ENCODE data around the gene BAD.
A peak's percentile ranks its signal among the peaks of the same experiment; 100 is the strongest.
"Not testable (repeated sequence)": the region's sequence is repeated elsewhere in the genome, so short reads cannot be mapped to it uniquely, and the experiment has no call there.

The BAD gene

DNA sequence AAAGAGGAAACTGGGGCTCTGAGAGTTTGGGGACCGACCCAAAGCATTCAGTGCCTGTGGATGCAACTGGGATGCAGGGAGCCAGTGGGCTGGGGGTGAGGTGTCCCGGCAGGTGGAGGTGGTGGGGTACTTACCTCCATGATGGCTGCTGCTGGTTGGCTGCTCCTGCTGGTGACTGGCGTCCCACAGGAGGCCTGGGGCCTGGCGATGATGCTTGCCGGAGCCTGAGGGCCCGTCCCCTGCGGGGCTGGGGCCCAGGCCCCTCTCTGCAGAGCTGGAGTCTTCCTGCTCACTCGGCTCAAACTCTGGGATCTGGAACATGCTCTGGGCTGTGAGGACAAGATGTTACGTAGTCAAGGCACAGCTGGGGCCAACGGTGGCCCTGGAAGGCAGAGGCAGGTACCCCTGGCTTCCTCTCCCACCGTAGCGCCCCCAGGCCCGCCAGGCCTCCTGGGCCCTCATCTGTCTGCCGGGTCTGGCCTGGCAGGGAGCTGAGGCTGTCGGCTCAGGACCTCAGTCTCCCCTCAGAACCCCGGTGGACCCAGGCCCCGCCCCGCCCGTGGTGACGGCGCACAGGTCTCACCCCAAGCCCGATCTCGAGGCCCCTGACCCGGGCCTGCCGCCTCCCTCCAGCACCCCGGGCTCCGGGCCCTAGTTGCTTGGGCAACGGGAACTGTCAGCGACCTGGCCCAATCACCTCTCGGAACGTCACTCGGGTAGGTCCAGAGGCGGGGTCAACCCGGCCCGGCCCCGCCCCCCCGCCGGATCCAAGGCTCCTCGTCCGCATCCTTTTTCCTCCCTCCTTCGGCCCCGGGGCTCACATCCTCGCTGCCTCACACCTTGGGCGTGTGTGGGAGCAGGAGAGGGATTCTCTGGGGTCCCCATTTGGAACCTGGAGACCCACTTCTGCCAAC lies at the start of gene BAD:
Gene BAD (minus strand): TSS at position 618 of the 914 bp plus-strand sequence. CDS start 297 bp downstream, at position 321.
- peak; percentile 93 for DNase-seq (ENCODE audit: low spot score)

DNA sequence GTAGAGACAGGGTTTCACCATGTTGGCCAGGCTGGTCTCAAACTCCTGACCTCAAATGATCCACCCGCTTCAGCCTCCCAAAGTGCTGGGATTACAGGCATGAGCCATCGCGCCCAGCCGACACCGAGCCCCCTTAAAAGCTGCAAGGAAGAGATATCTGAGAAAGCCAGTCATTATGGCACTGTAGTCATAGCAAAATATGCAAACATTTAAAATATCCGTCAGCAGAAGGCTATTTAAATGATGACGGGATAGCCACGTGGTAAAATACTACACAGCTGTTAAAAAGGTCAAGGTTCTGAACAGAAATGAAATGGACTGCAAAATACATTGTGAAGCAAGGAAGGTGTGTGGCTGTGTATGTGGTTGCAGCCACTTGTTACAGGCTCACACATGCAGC lies 49.1 kb upstream of the BAD start:
- DNase-seq (ENCODE audit: low spot score): no peak

DNA sequence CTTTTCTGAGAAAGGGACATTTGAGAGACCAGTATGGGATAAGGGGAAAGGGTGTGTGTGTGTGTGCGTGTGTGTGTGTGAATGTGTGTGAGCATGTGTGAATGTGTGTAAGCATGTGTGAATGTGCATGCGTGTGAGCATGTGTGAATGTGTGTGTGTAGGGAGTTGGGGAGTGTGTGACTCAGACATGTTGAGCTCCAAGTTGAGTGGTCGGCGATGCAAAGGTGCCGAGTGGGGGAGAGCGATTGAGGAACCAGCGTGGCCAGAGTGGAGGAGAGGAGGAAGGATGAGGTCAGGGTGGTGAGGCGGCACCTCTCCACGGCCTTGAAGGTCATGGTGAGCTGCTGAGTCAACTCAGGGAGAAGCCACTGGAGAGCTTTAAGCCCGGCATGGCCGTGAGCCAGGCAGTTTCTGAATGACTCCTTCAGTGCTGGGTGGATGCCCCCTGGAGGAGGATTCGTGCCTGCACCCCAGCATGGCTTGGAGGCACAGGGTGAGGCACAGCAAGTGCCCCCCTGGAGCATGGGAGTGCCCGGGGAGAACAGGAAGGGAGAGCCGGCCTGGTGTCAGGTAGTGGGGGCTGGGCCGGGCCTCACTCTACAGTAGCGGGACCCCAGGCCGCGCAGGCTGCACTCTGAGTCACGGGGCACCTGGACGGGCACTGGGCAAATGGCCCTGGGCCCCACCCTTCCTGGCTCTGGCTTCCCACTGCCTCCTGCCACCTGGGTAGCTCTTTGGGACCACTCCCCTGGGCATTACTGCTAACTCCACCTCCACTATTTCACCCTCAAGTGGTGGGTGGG lies 47.3 kb upstream of the BAD start:
- DNase-seq (ENCODE audit: low spot score): peak; percentile 67

- DNase-seq (ENCODE audit: low spot score): no peak
Observed at GRCh38 chr11:64330888-64331287, 46.4 kb upstream of the BAD start.

DNA sequence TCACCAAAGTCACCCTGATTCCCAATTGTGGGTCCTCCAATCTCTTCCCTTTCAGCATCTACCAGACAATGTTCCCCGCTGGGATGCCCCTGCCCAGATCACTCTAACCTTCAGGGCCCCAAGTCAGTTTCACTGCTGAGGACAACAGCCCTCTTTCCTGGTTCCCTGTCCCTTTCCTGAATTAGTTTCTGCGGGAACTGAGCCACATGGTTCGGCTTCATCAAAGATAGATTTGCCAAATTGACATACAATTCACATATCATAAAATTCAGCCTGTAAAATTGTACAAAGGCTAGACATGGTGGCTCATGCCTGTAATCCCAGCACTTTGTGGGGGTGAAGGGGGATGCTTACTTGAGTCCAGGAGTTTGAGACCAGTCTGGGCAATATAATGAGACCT lies 43.5 kb upstream of the BAD start:
- no peak for DNase-seq (ENCODE audit: low spot score)

GRCh38 chr11:64327375-64327774 lies 42.9 kb upstream of the BAD start:
- DNase-seq (ENCODE audit: low spot score): no peak

DNA sequence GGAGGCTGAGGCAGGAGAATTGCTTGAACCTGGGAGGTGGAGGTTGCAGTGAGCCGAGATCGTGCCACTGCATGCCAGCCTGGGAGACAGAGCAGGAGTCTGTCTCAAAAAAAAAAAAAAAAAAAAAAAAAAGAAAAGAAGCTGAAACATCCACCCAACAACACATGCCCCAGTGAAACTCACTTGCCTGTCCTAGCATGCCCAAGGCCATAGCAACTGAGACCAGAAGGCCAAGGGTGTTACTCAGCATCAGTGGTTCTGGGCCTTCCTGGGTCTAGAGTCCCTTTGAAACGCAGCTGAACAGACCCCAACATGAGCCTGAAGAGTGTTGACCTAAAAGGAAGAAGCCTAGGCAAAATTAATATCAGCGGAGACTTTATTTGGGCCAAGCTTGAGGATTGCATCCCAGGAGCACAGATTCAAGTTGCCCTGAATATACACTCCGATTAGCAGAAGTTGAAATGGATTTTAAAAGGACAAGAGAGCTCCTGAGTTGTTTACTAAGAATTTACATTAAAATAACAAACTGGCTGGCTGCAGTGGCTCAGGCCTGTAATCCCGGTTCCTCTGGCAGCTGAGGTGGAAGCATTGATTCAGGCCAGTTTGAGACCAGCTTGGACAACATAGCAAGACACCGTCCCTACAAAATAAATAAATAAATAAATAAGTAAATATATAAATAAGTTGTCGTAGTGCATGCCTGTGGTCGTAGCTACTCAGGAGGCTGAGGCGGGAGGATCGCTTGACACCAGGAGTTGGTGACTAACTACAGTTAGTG lies 40.4 kb upstream of the BAD start:
- DNase-seq (ENCODE audit: low spot score): no peak

DNA sequence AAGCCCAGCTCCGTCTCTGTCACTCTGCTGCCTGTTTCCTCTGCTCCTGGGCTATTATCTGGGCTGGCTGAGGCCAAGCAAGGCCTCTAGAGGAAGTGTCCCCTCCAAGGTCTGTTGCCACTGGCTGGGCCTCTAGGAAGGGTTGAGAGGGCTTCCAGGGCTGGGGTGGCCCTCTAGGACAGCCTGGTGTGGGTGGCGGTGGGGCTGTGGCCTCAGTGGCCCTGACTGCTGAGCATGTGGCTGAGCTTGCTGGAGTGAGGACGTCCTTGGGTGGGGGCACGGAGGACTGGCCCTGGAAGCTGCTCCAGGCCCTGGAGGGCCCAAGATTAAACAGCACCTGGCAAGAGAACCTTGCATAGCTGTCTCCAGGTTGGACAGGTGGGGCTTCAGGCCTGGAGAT lies 39.5 kb upstream of the BAD start:
- DNase-seq (ENCODE audit: low spot score): not testable (repeated sequence)

DNA sequence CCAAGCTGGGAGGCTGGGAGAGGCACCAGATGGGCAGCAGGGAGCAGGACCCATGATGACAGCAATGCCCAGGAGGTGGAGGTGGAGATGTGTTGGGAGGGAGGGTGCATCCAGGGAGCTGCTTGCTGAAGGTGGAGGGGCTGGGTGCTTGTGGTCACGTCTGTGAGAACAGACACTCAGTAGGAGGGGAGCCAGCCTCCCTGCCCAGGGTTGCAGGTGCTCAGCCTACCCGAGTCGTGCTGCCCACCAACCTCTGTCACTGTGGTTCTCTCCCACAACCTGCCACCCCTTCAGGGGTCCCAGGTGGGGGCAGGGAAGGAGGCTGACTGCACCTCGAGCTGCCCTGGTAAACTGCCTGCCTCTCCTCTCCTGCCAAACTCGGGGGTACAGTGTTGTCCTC lies 38.9 kb upstream of the BAD start:
- DNase-seq (ENCODE audit: low spot score): no peak

GRCh38 chr11:64322925-64323260 lies 38.4 kb upstream of the BAD start:
- no peak for DNase-seq (ENCODE audit: low spot score)

GRCh38 chr11:64321533-64321932 lies 37.1 kb upstream of the BAD start:
- no peak for DNase-seq (ENCODE audit: low spot score)

GRCh38 chr11:64321026-64321425 lies 36.6 kb upstream of the BAD start:
- no peak for DNase-seq (ENCODE audit: low spot score)

GRCh38 chr11:64320556-64320955 lies 36.1 kb upstream of the BAD start:
- no peak for DNase-seq (ENCODE audit: low spot score)

DNA sequence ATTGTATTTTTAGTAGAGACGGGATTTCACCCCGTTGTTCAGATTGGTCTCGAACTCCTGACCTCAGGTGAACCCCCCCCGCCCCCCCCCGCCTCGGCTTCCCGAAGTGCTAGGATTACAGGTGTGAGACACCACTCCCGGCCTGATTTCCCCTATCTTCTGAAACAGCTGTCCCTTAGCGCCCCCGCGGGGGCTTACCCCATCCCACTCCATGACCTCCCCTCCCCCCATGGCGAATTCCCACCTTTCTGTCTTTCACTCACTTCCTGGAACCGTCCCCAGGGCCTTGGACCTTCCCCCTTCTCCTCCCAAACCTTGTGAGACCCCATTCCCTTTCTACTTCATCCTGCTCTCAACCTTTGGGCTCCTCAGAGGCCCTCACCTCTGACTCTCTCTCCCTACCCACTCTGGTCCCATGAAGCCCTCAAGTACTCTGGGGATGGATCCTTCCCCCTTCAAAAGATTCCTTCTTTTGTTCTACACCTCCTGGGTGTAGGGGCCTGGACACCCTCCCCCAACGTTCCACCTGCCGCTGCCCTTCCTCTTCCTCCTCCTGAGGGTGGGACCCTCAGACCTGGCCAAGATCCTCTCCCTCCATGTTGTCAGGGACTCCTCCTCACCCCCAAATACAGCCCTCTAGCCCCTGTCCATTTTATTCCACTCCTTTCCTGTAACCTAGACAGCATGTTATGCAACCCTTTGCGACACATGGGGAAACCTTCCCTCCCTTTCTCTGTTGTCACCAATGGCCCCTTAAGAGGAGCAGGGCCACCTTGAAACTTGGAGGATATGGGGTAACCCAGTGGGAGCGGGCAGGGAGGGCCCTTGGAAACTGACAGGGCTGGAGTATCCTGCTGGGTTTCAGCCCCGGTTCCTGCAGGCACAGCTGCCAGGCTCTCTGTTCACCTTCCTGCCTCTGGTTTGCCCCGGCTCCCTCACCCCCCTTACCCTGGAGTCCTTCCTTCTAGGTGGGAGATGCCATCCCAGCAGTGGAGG lies 34.6 kb upstream of the BAD start:
- no peak for DNase-seq (ENCODE audit: low spot score)

DNA sequence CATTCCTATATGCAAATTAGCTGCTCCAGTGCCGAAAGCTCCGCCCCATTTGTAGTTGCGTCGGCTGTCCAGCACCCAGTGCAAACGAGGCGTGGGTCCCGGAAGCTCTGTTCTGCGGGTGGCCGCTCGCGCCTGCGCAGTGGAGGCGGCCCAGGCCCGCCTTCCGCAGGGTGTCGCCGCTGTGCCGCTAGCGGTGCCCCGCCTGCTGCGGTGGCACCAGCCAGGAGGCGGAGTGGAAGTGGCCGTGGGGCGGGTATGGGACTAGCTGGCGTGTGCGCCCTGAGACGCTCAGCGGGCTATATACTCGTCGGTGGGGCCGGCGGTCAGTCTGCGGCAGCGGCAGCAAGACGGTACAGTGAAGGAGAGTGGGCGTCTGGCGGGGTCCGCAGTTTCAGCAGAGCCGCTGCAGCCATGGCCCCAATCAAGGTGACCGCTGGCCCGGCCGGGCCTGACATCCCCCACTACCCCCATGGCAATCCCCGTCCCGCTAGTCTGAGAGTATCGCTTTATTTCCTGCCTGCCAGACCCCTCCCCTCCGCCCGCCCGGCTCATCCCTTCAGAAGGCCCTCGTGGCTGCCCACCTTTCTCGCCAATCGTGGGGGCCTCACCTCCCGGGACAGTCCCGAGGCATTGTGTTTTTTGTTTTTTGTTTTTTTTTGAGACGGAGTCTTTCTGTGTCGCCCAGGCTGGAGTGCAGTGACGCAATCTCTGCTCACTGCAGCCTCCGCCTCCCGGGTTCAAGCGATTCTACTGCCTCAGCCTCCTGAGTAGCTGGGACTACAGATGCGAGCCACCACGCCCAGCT lies 33.7 kb upstream of the BAD start, which contains the start of gene PRDX5:
Gene PRDX5 (plus strand): TSS at position 161 of the 805 bp plus-strand sequence. CDS start 95 bp downstream, at position 256.
- DNase-seq (ENCODE audit: low spot score): peak; percentile 97

- peak; percentile 99 for DNase-seq (ENCODE audit: low spot score)
Observed at GRCh38 chr11:64317325-64317960, 33.0 kb upstream of the BAD start, which contains the start of gene TRMT112. Gene TRMT112, minus strand, starts transcription at chr11:64317559. Its CDS starts 33 bp downstream, at chr11:64317526.

GRCh38 chr11:64316672-64317324 lies 32.3 kb upstream of the BAD start:
- DNase-seq (ENCODE audit: low spot score): peak; percentile 22

DNA sequence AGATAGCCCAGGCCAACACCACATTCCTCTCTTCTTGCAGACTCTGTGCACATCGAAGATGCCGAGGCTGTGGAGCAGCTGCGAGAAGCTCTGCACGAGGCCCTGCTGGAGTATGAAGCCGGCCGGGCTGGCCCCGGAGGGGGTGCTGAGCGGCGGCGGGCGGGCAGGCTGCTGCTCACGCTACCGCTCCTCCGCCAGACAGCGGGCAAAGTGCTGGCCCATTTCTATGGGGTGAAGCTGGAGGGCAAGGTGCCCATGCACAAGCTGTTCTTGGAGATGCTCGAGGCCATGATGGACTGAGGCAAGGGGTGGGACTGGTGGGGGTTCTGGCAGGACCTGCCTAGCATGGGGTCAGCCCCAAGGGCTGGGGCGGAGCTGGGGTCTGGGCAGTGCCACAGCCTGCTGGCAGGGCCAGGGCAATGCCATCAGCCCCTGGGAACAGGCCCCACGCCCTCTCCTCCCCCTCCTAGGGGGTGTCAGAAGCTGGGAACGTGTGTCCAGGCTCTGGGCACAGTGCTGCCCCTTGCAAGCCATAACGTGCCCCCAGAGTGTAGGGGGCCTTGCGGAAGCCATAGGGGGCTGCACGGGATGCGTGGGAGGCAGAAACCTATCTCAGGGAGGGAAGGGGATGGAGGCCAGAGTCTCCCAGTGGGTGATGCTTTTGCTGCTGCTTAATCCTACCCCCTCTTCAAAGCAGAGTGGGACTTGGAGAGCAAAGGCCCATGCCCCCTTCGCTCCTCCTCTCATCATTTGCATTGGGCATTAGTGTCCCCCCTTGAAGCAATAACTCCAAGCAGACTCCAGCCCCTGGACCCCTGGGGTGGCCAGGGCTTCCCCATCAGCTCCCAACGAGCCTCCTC lies 31.4 kb upstream of the BAD start:
- DNase-seq (ENCODE audit: low spot score): not testable (repeated sequence)

All from CD4-positive, alpha-beta T cell treated with Interleukin-6 at 100 ng/mL for 8 hours (primary cell).